Breast epithelium (tissue), 3 donors: ENCODE measurements around the gene ULK4.

Source experiments
- CTCF ChIP-seq, 3 donors: fragments of 450-650 bp; IDR thresholded peaks; one replicate each; pipeline ENCODE4 v1.5.1; 2016 to 2017; ENCODE audit warnings: antibody characterized with exemption in 3 of 3, mild to moderate bottlenecking in 3 of 3, moderate library complexity in 3 of 3
- POLR2AphosphoS5 ChIP-seq, 3 donors: sonication (generic); formaldehyde crosslinking; IDR thresholded peaks; one replicate each; pipeline ENCODE4 v1.6.1; 2017; ENCODE audit warnings: antibody characterized with exemption in 3 of 3

GRCh38 chr3:41328926-41329325, 633.0 kb downstream of the ULK4 start:
- no peak for TF ChIP-seq POLR2AphosphoS5 (IDR thresholded peaks at IDR 0.05)
- TF ChIP-seq CTCF (IDR thresholded peaks at IDR 0.05) = no peak
